ENCODE results near the gene OSBPL10. TPM values are rescaled to one million over a fixed set of nuclear protein-coding genes. Genes with fewer than 3 reads are reported as not detected.
"Not testable (repeated sequence)": the region's sequence is repeated elsewhere in the genome, so short reads cannot be mapped to it uniquely, and the experiment has no call there.

Gene OSBPL10
- total RNA-seq, 1 donor from 2014 or later: 80.4 TPM

DNA sequence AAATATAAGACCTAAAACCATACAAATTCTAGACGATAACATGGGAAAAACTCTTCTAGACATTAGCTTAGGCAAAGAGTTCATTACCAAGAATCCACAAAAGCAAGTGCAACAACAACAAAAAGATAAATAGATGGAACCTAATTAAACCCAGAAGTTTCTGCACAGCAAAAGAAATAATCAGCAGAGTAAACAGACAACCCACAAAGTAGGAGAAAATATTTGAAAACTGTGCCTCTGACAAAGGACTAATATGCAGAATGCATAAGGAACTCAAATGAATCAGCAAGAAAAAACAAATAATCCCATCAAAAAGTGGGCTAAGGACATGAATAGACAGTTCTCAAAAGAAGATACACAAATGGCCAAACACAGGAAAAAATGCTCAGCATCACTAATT is 198.8 kb downstream of the OSBPL10 start:
- not testable (repeated sequence) for DNase-seq (ENCODE audit: extremely low read depth, low read depth, low spot score)

DNA sequence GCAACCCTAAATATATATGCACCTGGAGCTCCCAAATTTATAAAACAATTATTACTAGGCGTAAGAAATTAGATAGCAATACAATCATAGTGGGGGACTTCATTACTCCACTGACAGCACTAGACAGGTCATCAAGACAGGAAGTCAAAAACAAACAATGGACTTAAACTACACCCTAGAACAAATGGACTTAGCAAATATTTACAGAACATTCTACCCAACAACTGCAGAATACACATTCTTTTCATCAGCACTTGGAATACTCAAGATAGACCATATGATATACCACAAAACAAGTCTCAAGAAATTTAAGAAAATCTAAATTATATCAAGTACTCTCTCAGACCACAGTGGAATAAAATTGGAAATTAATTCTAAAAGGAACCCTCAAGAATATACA is 201.5 kb downstream of the OSBPL10 start:
- DNase-seq (ENCODE audit: extremely low read depth, low read depth, low spot score): no peak

DNA sequence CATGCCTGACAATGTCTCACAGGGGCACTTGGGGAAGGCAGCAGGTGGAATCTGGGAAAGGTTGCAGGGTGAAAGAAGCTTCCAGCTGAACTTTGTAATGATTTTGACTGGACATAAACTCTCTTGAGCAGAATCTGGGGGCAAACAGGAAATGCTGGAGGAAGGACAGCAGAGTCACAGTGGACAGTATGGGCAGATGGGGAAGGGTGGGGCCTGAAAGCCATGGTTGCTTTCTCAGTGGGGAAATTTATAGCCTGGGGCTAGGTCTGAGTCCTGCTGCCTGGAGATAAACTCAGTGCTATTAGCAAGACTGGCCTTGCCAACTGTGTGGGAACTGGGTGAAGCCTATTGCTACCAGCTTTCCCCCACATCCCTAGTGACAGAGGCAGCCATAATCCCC is 203.2 kb downstream of the OSBPL10 start:
- DNase-seq (ENCODE audit: extremely low read depth, low read depth, low spot score): no peak

DNA sequence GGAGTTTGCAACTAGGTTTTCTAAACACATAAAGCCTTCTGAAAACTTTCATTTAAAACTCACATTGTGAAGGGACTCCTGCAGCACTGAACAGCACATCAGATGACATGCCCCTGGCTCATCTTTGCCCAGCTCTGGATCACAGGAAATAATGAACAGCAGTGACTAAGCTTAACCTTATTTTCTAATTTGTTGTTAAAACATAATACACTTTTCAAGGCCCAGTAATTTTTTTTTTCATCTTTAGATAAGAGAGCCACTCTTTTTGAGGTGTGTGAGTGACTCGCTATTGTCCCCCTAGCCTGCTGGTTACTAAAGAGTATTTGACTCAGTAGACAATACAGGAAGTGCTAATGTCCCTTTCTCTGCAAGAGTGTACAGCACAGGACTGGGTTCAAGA is 204.0 kb downstream of the OSBPL10 start:
- DNase-seq (ENCODE audit: extremely low read depth, low read depth, low spot score): no peak

DNA sequence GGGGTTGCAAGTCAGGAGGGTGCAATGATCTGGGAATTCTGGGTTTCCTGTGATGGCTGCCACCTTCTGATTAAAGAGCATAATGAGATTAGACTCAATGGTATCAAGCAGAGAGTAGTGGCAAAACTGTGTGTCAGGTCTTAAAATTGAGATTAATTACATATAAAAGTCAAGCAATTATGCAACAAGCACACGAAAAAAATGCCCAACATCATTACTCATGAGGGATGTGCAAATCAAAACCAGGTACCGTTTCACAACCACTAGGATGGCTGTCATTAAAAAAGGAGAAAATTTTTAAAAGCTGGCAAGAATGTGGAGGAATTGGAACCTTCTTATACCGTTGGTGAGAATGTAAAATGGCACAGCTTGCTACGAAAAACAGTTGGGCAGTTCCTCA is 205.0 kb downstream of the OSBPL10 start:
- no peak for DNase-seq (ENCODE audit: extremely low read depth, low read depth, low spot score)

DNA sequence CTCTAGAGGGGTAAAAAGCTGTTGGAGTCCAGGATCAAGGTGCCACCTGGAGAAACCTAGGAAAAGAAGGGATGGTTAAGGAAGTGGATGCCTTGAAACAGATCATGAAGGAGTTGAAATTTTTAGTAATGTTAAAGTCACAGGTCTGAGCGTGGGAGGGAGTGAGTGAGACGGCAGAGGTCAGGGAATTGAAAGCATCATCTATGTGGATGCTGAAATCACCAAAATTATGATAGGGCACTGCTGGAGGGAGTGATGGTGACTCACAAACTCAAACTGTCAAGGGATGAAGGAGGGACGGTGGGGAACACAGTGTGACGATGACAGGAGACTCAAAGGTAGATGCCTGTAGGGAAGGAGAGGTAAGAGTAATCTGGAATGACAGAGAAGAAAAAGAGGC is 205.7 kb downstream of the OSBPL10 start:
- DNase-seq (ENCODE audit: extremely low read depth, low read depth, low spot score): no peak

DNA sequence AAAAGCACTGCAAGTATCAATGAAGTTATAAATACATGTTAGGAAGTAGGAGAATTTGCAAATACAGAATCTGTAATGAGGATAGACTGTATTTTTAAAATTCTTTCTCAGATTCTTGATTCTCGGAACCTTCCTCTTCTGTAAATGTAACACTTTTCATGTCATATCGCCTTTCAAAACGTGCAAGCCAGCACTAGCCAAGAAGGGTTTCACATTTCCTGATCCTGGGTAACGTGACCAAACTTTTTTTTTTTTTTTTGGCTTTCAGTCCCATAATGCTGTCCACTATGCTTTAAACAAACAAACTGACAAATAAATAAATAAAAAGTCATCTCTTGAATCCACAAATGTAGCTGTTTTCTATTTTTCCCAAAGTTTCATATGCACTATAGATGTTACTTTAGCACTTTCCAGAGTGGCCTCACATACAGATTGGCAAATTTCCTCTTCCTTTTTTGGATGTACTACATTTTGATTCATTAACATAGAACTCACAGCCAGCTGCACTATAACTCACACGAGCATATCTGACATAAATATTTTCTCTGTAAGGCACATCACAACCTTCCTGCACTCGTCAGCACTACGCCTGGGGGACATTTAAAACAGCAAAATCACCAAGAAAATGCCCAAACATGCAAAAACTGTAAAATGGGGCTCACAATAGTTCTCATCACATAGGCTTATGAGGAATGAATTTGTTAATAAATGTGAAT is 208.1 kb downstream of the OSBPL10 start:
- DNase-seq (ENCODE audit: extremely low read depth, low read depth, low spot score): no peak

DNA sequence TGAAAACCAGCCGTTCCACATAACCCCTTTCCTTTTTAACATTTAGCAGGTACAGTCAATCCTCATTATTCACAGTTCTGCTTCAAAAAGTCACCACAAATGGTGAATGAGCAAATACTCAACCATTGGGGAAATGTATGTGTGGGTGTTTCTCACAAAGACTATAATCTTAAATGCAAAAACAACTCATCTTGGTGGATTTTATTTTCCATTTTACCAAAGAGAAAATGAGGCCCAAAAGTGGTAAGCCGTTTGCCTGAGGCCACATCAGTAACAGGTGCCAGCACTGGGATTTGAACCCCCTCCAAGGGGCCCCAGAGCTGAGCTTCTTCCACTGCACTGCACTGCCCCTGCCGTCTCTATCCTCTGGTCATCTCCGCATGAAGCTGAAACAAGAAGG is 208.8 kb downstream of the OSBPL10 start:
- no peak for DNase-seq (ENCODE audit: extremely low read depth, low read depth, low spot score)

DNA sequence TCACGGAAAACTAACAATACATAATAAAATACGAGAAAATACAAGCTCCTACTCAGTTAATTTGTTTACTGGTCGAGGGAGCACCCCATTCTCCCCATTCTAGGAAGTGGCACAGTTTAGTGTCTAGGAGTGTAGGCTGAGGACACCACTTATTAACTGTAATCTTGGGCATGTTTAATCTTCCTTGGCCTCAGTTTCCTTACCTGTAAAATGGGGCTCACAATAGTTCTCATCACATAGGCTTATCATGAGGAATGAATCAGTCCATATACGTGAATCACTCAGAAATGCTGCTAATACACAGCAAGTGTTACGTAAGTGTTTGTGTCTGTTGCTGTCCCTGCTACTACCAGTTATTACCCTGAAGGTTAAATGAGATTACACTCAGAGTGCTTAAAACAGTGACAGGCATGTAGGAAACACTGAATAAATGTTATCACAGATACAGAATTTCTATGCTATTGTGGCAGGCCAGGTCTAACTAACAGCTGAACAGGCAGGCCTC is 210.2 kb downstream of the OSBPL10 start:
- DNase-seq (ENCODE audit: extremely low read depth, low read depth, low spot score): no peak

DNA sequence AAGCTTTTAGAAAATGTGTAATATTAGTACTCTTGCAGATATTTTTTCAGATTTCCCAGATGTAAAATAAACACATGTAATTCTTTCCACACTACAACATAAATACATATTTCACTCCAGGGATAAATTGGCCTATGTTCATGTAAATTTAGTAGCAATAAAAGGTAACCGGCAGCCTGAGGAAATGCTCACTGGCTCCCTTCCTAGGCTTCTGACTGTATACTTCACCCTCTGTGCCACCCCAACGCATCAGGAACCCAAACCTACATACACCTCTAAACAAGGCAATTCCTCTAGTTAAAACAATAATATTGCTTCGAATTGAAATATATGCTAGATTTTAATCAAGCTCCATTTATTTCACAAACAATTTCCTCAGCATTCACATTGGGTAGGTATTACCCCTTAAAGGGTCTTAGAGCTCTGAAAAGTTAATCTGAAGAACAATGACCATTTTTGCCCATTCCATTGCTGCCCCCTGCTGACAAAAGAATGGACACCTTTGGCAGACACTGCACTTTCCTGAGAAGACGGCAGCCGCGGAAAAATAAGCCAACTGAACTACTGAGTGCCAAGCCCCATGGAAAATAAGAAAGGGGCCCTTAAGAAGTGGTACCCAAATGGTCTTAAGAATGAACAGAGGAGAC is 212.5 kb downstream of the OSBPL10 start:
- DNase-seq (ENCODE audit: extremely low read depth, low read depth, low spot score): peak; percentile 48

DNA sequence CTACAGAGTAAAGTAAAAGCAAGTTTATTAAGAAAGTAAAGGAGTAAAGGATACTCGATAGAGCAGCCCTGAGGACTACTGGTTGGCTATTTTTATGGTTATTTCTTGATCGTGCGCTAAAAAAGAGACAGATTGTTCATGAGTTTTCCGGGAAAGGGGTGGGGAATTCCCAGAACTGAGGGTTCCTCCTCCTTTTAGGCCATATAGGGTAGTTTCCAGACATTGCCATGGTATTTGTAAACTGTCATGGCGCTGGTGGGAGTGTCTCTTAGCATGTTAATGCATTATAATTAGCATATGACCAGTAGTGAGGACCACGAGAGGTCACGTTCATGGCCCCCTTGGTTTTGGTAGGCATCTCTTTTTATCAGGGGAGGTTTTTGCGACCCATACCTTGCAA is 213.1 kb downstream of the OSBPL10 start:
- DNase-seq (ENCODE audit: extremely low read depth, low read depth, low spot score): no peak

DNA sequence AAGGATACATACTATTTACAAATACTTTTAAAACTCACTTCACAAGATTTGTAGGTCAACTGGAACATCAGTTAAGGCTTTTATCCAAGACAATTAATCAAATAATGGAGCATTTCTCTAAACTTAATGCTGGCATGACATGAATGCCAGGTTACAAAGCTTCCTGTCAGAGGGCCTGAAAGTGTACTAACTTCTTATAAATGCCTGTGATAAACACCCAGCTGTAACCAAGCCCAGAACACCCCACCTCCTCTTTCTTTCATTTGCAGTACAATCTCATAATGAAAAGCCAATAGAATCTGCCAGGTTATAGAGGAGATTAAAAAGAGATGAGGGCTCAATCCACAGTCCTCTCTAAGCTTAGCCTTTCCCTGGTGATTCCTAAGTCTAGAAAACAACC is 214.4 kb downstream of the OSBPL10 start:
- DNase-seq (ENCODE audit: extremely low read depth, low read depth, low spot score): no peak

DNA sequence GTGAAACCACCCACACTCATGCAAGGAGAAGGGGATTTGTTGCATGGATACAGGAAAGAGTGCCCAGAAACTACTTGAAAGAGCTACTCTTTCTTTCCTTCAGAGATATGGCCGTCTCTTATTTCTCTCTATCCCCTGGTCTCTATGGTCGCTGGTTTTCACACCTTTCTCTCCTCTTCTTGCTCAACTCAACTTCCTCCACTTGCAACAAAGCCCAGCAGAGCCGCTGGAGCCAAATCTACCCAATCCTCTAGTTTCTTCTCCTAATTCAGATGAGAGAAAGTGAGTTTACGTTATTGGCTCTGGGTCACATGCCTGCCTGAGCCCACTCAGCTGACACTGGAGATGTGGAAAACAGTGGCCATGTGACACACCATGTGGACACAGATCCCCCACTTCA is 215.2 kb downstream of the OSBPL10 start:
- DNase-seq (ENCODE audit: extremely low read depth, low read depth, low spot score): no peak

DNA sequence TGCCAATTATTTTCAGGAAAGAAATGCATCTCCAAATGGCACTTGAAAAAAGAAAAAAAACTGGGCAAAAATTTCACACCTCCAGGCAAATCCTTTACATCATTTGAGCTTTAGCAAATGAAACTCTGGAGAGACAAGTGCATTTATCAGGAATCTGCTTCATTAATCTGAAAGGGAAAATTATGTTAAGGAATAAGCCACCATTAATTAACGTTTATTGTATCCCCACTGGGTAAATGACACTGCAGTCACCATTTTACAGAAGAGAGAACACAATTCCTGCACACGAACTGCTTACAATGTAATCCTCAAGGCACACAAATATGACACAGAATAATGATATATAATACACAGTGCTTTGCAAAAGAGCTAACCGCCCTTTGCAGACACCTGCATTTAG is 217.3 kb downstream of the OSBPL10 start:
- DNase-seq (ENCODE audit: extremely low read depth, low read depth, low spot score): no peak

DNA sequence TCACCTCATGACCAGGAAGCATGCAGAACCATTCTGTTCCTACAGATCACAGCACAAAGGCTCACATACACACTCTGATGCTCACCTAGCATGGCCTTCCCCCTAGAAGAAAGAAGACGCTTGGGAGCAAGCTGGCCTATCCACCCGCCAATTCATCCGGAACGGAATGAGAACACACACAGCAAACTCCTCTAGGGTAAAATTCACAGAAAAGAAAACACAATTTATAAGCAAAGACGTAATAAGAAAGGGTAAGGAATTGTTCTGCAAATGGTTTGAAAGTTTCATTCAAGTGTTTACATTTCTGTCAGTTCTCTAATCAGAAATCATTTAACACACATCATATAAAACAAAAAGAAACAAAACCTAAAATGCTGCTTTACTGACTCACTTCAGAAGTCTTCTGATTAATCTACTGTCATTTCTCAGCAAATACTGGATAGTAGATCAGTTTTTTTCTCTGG is 218.1 kb downstream of the OSBPL10 start:
- no peak for DNase-seq (ENCODE audit: extremely low read depth, low read depth, low spot score)

DNA sequence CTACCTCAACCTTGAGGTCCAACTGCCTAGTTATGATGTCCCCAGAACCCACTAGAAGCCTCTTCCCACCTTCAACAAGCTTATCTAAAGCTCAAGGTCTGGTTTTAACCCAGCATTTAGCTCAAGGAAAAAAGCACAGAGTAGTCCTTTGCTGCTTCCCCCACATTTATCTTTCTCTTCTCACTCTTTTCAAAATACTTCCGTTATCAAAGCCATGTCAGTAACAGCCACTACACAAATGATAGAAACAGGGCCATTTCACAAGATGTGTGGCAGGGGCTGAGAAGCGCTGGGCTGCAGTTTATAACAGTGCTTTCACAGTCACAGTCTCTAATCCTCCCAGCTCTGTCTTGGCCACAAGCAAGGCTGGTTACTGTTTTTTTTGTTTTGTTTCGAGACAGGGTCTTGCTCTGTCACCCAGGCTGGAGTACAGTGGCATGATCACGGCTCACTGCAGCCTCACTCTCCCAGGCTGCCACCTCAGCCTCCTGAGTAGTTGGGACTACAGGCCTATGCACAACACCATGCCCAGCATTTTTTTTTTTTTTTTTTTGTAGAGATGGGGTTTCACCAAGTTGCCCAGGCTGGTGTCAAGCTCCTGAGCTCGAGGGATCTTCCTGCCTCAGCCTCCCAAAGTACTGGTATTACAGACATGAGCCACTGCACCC is 218.8 kb downstream of the OSBPL10 start:
- DNase-seq (ENCODE audit: extremely low read depth, low read depth, low spot score): no peak

DNA sequence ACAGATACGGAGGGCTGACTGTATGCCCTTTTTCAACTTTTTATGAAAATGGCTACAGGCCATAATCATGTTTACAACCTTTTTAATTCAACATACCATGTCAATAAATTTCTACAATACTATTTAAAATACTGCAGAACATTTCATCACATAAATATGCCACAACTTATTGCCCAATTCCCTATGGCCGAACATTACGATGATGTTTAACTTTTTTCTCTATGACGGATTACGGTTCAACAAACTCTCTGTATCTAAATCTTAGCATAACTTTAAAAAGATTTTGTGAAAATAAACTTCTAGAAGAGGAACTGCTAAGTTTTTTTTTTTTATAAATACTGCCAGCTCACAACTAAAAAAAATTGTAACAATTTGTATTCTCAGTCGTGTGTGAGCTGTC is 220.4 kb downstream of the OSBPL10 start:
- DNase-seq (ENCODE audit: extremely low read depth, low read depth, low spot score): no peak

DNA sequence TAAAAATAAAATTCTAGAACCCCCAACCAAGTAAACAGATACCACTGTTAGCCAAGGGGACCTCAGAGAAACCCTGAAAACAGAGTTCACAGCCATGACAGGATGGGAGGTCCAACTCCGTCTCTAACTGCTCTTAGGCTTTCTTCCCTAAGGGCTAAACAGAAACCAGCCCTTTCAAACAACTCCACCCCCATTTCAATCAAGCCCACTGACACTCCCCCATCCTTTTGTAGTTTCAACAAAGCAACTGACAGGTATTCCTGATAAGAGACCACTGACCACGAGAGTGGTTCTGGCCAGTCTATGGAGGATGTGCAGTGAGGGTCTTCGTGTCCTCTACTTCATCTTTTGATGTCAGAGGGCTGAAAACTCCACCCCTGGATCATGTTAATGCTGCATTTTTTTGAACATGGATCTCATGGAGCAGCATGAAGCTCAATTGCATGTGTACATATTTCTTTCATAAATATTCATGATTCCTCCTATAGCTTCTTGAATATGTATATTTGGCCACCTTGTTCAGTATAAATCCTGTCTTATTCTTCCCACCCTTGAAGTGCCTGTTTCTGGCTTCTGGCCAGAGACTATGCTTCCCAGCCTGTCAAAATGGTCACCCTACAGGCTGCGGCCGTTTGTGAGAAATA is 222.6 kb downstream of the OSBPL10 start:
- no peak for DNase-seq (ENCODE audit: extremely low read depth, low read depth, low spot score)

DNA sequence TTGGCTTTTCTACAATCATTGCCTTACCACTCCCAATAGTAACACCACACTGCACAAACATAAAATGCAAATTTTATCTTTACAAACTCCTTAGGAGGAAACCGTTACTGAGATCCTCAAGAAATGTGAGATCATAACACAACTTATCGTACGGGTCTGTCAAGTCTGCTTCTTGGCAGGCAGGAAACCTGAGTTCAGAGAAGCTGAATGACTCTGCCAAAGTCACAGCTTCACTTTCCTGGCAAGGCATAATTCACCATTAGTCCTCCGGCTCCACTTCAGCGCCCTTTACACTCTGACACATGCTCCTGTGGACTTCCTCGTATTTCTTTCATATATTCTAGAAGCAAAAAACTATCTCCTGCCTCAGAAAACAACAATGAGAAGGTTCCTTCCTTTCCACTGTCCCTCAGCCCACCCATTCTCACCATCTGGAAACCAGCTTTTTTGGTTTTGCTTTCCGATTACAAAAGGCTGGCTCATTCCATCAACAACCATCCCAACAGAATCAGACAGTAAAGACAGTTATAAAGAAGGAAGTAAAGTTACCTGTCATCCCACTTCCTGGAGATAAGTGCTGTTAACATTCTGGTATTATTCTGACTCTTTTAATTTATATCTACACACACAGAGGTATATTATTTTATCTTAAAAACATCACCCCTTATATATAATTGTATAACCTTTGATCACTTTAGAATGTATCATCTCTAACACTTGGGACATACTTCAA is 225.0 kb downstream of the OSBPL10 start:
- DNase-seq (ENCODE audit: extremely low read depth, low read depth, low spot score): no peak

DNA sequence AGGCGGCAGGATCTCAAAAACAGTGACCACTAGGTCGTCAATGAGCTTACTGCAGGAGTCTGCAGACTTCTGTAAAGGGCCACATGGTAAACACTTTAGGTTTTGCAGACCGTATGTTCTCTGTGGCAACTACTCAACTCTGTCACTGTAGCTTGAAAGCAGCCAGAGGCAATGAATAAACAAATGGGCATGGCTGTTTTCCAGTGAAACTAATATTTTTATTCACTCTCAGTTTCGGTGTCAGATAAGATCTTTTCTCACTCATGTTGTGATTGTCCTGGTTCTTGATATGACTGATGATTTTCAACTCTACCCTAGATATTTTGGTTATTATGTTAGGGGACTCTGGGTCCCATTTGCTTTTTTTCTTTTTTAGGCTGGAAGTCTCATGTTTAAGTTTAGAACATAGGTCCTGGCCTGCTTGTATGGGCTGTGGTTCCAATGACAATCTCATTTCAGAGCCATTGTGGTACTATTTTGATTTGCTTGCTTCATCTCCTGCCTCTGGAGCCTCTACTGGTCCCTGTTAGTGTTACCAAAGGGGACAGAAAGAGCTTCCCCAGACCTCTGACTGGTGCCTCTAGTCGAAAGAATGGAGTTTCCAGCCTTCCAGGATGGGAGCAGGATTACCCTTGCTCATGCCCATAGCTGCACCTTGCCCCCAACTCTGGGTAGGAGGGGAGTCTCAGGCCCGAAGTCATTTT is 226.3 kb downstream of the OSBPL10 start:
- no peak for DNase-seq (ENCODE audit: extremely low read depth, low read depth, low spot score)
